Renal cortex interstitium (tissue), 11 donors: Measurements from ENCODE around the gene NUDCD2. TPM values are rescaled to one million over a fixed set of nuclear protein-coding genes. Genes with fewer than 3 reads are reported as not detected.
"Not testable (repeated sequence)": the region's sequence is repeated elsewhere in the genome, so short reads cannot be mapped to it uniquely, and the experiment has no call there.

Experiments
- DNase-seq, 11 donors: peaks; one replicate each; pipeline ENCODE4 v3.0.0-alpha.2; 2013; ENCODE audit warnings: low read depth in 9 of 11, low spot score in 4 of 11; ENCODE audit errors: extremely low read depth in 1 of 11
- polyA plus RNA-seq, 3 donors: library from polyadenylated mRNA; unstranded; fragments of 120-200 nt; gene quantifications; one replicate each; pipeline ENCODE4 v1.2.1, GENCODE V29; 2013; ENCODE audit not compliant: insufficient read length in 3 of 3

The NUDCD2 gene
- polyA plus RNA-seq, 3 donors = 49.9 to 60.8 (median 56.0) TPM

- DNase-seq = no peak
These were observed 29.3 kb upstream of the NUDCD2 start for GRCh38 chr5:163489055-163489744.

GRCh38 chr5:163478982-163479271, 19.0 kb upstream of the NUDCD2 start:
- DNase-seq = no peak

GRCh38 chr5:163478126-163478981, 18.5 kb upstream of the NUDCD2 start:
- DNase-seq = no peak

- no peak for DNase-seq
These were observed 15.5 kb upstream of the NUDCD2 start for GRCh38 chr5:163475411-163475810.

- DNase-seq = no peak
These were observed 13.8 kb upstream of the NUDCD2 start for GRCh38 chr5:163473635-163474243.

GRCh38 chr5:163467682-163468081, 7.8 kb upstream of the NUDCD2 start:
- no peak for DNase-seq

GRCh38 chr5:163463063-163463435, 3.1 kb upstream of the NUDCD2 start:
- DNase-seq = no peak

GRCh38 chr5:163460562-163461171, 765 bp upstream of the NUDCD2 start, which contains the start of gene HMMR:
Gene HMMR (plus strand): TSS chr5:163460632. CDS start chr5:163460693, 61 bp downstream.
- DNase-seq = peak in 2 of 11 donors; percentile 24 to 29

GRCh38 chr5:163459462-163459818, 462 bp downstream of the NUDCD2 start:
- peak in 1 of 11 donors; percentile 40 for DNase-seq

GRCh38 chr5:163458778-163459385, 1.0 kb downstream of the NUDCD2 start:
- no peak for DNase-seq

- no peak for DNase-seq
These were observed 3.1 kb downstream of the NUDCD2 start for GRCh38 chr5:163456840-163457239.

- DNase-seq = no peak
These were observed 3.8 kb downstream of the NUDCD2 start for GRCh38 chr5:163456029-163456589.

GRCh38 chr5:163455406-163455805, 4.5 kb downstream of the NUDCD2 start:
- DNase-seq = not testable (repeated sequence)

GRCh38 chr5:163453705-163454104, 6.2 kb downstream of the NUDCD2 start:
- DNase-seq = no peak

- DNase-seq = no peak
These were observed 8.4 kb downstream of the NUDCD2 start for GRCh38 chr5:163451489-163451888.

GRCh38 chr5:163448491-163448890, 11.4 kb downstream of the NUDCD2 start:
- DNase-seq = no peak

GRCh38 chr5:163447875-163448274, 12.0 kb downstream of the NUDCD2 start:
- no peak for DNase-seq

- DNase-seq = no peak
These were observed 12.7 kb downstream of the NUDCD2 start for GRCh38 chr5:163447191-163447590.

GRCh38 chr5:163445345-163445744, 14.6 kb downstream of the NUDCD2 start:
- DNase-seq = no peak
